Fibroblast of skin of back (primary cell): ENCODE results near the gene CASKIN2.
"Not testable (repeated sequence)": the region's sequence is repeated elsewhere in the genome, so short reads cannot be mapped to it uniquely, and the experiment has no call there.

Experiments used
- DNase-seq: peaks from one replicate; pipeline ENCODE4 v3.0.0-alpha.2; 2013

The CASKIN2 gene

DNA sequence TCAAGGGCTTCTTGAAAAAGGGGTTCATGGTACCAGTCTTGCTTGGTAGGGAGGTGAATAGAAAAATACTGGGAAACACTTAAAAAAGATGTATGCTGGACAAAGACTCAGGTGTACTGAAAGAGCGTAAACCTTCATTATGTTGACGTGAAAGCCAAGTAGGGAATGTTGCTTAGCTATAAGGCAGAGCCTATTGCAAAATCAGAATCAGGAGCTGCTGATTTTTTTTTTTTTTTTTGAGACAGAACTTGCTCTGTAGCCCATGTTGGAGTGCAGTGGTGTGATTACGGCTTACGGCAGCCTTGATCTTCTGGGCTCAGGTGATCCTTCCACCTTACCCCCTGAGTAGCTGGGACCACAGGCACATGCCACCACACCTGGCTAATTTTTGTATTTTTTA lies 55.0 kb downstream of the CASKIN2 start:
- no peak for DNase-seq

DNA sequence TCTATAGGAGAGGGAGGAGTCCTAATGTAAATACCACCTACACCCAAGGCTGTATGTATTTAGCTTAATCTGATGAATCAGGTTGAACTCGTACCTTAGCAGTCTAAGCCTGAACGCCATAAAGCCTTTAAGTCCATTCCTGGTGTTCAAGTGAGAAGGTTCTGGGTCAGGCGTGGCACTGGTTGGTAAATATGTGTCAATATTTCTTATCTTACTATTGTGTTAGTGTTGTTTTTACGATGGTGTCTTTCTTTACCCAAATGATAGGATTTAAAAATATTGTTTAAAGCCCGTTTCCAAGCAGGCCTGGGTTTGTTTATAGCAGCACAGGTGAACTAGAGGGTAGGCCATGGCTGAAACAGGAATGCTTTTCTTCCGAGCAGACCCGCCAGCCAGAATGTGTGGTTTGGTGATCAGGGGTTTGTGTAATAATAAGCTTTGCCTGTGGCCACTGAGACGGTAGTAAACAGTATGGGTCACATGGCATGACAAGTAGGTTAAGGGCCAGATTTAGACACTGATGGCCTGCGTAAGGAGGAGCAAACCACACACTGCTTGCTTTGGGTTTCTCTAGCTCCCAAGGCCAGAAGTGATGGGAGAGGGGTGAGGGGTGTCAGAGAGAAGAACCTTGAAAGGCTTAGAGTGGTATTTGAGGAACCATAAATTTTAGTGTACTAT lies 55.6 kb downstream of the CASKIN2 start:
- DNase-seq, result no peak

DNA sequence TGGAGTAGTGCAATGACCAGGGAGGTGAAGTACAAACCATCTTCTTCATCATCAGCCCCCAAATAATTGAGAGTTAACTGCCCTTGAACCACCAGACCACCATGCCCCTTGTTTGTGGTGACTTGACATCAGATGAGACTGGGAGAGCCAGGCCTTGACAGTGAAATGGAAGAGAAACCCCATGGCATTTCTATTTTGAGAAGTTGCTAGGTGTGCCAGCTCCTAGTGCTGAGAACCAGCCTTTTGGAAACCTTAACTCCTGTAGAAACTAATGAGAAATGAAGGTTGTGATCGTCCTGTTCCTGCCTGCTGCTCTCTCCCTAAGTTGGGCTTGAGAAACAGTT lies 56.1 kb downstream of the CASKIN2 start:
- no peak for DNase-seq

DNA sequence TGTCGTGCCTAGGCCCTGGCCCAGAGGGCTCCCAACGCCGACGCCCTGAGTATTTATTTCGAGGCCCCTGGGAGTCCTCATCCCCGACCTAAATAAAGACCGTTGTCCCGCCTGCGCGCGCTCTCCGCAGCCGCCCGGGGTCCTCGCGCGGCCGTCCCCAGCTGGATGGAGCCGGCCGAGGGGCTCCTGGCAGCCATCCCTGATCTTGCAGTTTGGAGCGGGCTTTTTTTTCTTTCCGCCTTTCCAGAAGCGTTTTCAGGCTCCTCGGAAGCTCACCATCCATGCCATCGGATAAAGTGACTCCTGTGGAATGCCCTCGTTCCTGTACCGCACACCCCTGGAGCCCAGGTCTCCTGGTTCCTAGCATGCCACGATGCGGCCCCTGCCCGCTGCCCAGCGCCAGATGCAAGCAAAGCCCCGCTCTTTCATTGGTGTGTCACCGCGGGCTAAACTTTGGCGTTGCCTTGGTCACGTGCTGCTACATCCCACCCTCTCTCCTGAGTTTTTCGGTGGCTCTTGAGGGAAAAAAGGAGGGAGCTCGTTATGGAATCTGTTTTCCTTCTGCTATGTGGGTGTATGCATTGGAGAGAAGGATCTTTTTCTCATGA lies 58.2 kb downstream of the CASKIN2 start:
- DNase-seq, result peak; percentile 65

DNA sequence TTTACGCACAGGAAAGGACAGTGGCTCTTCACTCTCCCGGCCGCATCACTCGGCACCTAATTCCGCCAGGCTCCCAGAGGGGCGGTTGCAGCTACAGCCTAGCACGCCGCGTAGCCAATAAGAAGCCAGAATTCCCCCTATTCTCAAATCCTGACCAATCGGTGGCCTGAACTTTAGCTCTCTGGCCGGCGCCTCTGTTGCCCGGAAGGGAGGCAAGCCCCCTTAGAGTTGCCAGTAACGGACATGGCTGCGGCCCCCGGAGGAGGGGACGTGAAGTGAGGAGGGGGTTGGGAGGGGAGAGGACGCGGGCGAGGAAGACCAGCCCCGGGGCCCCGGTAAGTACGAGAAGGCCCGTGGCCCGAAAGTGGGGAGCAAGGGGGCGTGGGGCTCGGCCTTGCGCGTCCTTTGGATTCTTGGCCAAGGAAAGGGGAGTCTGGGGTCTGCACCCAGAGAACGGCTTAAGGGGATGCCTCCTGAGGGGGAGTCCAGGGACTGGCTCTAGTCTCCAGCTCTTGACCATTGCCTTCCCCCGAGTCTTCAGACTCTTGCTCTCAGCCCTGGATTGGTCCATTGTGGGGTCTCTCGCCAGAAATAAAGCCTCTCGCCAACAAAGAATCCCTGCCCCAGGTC lies 58.8 kb downstream of the CASKIN2 start, which contains the start of gene TMEM94:
Gene TMEM94 (plus strand): TSS at position 219 of the 630 bp plus-strand sequence. CDS start 15,271 bp downstream, outside the sequence.
- peak; percentile 98 for DNase-seq

DNA sequence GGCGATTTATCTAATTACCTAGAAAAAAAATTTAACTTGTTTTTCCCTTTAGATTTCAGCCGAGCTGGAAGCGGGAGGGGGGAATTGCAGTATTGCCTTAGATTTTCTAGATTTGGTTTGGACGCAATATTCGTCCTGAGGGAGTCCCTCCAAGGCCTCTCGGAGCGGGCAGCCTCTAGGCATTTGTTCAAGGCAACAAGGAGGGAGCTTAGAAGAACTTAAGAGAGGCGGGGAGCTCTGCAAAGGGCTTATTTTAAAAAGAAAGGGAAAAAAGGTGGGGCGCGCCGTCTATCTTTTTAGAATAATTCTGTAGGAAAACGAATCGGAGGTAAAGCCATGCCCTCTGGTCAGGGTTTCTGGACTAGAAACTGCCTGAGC lies 59.3 kb downstream of the CASKIN2 start:
- no peak for DNase-seq

DNA sequence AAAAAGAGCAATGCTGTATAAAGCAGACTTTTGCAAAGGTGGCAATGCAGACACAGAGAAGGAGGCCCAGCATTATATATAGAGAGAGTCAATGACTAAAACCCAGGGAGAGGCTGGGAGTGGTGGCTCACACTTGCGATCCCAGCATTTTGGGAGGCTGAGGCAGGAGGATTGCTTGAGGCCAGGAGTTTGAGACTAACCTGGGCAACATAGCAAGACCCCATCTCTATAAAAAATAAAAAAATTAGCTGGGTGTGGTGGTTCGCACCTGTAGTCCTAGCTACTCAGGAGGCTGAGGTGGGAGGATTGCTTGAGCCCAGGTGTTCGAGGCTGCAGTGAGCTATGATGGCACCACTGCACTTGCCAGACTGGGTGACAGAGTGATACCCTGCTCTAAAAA lies 60.7 kb downstream of the CASKIN2 start:
- DNase-seq, result not testable (repeated sequence)

DNA sequence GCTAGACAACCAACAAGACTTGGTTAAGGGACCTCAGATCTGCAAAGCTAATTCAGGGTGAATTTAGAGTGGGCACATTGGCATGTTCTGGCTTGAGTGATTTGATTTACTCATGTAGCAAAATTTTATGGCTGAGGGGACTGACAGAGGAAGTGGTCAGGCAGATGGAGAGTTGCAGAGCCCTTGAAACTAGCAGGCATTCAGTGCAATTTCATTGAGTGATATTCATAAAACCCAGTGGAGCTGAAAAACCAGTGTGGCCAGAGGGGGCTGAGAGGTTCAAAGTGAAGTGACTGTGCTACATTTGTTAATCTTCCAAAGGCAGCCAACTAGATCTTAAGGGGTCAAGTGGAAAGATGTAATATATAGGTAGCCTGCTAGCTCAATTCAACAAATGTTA lies 61.1 kb downstream of the CASKIN2 start:
- no peak for DNase-seq

DNA sequence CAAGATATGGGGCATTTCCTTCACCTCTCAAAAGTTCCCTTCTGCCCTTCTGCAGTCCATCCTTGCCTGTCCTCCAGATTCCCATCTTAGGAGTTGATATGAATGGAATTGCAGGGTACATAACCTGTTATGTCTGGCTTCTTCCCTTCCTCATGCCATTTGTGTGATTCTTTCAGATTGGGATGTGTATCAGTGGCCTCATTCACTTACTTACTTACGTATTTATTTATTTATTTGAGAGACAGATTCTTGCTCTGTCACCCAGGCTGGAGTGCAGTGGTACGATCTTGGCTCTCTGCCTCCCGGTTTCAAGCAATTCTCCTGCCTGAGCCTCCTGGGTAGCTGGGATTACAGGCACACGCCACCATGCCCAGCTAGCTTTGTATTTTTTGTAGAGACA lies 65.1 kb downstream of the CASKIN2 start:
- peak; percentile 46 for DNase-seq
